RPMI8226 (cell line): Measurements from ENCODE around the gene STUB1.

Experiments
- DNase-seq: peaks from one replicate; pipeline ENCODE4 v3.0.0-alpha.2; 2015

Gene STUB1

GRCh38 chr16:698911-699671 is 18.9 kb downstream of the STUB1 start:
- DNase-seq = no peak

- DNase-seq = peak; percentile 61
Measured at GRCh38 chr16:700684-701584, 20.7 kb downstream of the STUB1 start.

GRCh38 chr16:702341-702740 is 22.1 kb downstream of the STUB1 start:
- DNase-seq = no peak

DNA sequence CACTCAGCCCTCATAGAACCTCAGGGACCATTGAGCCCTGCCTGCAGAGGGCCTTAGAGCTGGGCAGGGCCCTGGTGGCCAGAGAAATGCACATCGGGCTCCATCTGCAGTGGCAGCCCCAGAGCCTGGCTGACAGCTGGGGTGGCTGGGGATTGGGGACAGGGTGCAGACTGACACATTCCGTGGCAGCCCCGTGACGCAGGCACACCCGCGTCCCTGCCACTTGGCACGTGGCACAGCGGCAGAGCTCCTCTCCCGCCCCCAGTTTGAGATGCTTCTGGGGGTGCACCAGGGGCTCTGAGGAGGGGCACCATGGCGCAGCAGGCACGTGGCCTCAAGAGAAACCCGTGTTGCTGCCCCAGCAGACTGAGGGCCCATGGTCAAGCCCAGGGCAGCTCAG is 23.2 kb downstream of the STUB1 start:
- no peak for DNase-seq

DNA sequence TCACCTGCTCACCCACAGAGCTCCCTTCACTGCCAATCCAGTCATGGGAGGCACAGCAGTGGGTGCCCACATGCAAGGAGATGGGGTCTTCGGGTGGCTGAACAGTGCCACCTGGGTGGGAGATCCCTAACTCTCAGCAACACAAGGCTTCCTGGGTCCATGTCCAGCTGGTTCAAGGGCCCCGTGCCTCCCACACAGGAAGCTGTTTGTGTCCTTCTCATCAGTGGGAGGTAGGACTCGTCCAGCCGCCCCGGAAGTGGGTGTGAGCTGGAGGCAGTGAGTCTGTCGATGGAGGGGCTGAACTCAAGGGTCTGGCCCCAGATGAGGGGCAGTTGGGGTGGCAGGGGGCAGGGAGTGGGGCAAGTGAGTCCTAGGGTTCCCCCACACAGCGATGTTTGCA is 23.8 kb downstream of the STUB1 start:
- DNase-seq = no peak

DNA sequence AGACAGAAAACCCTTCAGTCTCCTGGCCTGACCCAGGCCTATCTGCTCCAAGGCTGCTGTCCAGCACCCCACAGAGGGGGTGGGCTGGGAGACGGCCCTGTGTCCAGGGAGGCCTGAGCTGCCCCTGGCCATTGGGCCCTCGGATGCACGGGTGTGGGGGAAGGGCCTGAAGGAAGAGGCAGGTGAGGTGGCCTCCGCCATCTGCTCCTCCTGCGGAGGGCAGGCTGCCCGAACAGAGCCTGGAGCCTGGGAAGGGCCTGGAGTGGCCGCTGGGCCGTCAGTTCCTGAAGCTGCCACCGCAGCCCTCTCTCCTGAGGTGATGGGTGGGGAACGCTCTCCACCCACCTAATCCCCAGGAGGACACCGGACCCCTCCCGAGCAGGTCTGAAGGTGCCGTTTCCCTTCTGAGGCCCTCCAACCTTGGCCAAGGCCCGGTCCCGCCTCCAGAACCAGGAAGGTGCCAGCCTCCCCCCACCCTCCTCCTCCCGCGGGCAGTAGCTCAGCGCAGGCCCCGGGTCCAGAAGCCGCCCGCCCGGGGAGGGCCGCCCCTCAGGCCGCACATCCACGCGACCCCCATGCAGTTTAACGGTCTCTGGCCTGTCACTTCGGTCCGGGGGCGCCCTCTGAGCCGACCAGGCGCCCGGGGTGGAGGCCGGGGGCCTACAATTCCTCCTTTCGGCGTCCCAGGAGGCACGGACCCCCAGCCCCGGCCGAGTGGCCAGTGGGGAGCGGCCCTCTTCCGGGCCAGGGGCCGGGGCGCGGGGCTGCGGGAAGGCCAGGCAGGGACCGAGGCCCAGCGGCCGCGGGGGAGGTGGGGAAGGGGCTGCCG is 24.6 kb downstream of the STUB1 start:
- DNase-seq = no peak

- no peak for DNase-seq
Measured at GRCh38 chr16:705431-706188, 25.4 kb downstream of the STUB1 start, which contains the start of gene FBXL16. Gene FBXL16 (minus strand): TSS chr16:705801. CDS start chr16:697405, 8,396 bp downstream.

- DNase-seq = no peak
Measured at GRCh38 chr16:706189-707061, 26.2 kb downstream of the STUB1 start.

DNA sequence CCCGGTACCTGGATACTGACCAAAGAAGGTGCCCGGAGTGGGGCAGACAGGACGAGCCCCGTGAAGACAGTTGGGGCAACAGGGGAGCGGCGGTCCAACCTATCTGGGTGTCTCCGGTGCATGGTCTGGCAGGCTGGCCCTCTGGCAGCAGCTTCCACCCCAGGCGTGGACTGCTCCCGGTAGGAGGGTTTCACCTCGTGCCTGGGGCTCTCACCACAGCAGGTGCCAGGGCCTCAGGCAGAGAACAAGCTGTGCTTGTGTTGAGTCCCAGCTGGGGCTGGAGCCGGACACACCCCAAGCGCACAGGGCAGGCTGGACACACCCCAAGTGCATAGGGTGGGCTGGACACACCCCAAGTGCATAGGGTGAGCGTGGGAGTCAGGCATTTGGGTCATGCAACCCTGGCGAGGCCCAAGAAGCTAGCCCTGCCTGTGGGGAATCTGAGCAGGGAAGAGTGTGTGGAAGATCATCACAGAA is 26.9 kb downstream of the STUB1 start:
- DNase-seq = peak; percentile 69

DNA sequence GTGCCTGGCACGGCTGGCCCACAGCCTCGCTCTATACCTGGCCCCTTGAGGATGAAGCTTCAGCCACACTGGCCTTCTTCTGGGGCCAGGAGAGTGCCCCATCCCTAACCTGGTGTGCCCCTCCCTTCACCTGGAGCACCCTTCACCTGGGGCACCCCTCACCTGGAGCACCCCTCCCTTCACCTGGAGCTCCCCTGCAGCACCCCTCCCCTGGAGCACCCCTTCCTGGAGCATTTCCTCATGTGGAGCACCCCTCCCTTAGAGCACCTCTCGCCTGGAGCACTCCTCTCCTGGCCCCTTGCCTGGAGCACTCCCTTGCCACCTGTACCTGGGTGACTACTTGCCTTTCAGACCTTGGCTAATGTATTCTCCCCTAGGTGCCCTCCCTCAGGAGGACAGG is 27.8 kb downstream of the STUB1 start:
- DNase-seq = no peak

DNA sequence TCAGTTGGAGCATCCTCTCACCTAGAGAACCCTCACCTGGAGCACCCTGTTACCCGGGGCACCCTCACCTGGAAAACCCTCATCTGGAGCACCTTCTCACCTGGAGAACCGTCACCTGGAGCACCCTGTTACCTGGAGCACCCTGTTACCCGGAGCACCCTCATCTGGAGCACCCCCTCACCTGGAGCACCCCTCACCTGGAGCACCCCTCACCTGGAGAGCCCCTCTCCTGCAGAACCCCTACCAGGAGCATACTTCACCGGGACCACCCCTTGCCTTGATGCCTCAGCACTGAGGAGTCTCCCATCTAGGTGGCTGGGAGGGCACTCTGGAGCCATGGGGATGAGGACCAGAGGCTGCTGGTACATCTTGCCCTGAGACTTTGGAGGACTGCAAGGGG is 28.7 kb downstream of the STUB1 start:
- no peak for DNase-seq

GRCh38 chr16:709566-710499 is 29.6 kb downstream of the STUB1 start:
- peak; percentile 71 for DNase-seq

GRCh38 chr16:710500-711075 is 30.4 kb downstream of the STUB1 start:
- peak; percentile 22 for DNase-seq

GRCh38 chr16:711084-711483 is 30.9 kb downstream of the STUB1 start:
- no peak for DNase-seq

DNA sequence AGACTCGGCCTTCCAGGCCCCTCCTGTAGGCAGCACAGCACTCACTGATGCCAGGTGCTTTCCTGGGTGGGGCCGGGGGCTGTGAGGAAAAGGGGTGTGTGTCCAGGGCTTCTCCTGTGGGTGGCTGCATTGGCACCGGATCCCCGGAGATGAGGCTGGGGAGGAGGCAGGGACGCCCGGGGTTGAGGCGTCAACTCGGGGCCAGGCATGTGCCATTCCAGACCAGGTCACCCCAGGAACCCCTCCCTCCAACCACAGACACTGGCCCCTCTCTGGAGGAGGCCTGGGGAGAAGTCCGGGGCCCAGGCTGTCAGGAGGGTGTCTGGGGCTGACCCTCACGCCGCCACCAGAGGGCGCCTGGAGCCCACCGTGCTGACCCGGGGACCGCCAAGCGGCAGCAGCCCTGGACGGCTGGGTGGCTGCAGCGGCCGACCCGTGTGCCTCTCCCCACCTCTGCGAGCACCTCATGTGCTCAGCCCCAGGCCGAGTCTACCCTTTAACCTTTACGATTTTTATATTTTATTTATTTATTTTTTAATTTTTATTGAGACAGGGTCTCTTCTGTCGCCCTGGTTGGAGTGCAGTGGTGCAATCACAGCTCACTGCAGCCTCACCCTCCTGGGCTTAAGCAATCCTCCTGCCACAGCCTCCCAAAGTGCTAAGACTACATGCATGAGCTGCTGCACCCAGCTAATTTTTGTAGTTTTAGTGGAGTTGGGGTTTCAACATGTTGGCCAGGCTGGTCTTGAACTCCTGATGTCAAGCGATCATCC is 31.5 kb downstream of the STUB1 start:
- DNase-seq = peak; percentile 85

DNA sequence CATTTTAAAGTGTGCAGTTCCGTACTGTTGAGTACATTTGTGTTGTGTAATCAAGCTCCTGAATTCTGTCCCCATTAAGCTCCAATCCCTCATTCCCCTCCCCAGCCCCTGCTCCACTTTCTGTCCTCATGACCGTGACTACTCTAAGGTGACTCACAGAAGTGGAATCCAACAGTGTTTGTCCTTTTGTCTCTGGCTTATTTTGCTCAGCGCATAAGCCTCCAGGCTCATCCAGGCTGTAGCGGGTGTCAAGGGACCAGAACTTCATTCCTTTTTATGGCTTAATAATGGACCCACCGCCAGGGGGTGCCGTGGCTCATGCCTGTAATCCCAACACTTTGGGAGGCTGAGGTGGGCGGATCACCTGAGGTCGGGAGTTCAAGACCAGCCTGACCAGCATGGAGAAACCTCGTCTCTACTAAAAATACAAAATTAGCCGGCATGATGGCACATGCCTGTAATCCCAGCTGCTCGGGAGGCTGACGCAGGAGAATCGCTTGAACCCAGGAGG is 32.6 kb downstream of the STUB1 start:
- peak; percentile 75 for DNase-seq

DNA sequence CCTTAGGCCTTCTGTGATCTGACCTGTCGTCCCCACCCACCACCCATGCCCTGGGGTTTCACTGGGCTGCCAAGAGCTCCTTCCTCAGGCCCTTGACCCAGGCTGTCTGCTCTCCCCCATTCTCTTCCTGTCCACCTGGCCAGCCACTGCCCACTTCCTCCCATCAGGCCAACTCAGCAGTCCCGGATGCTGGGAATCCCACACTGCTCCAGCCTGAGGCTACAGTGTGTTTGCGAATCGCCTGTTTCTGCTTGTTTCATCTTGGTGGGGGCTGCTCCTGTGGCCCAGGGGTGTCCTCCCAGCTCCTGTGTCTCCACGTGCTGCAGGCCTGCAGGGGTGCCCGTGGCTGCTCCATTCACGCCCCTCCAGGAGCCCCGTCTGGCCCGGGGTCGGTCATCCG is 33.9 kb downstream of the STUB1 start:
- no peak for DNase-seq
